GM23248 (cell line): ENCODE data around the gene AGO1.

ENCODE experiments used
- EZH2 ChIP-seq: fragments of 200-600 bp; sonication (generic); IDR thresholded peaks from 2 replicates; pipeline ENCODE4 v1.6.1; 2018; ENCODE audit warnings: antibody characterized with exemption, mild to moderate bottlenecking; ENCODE audit not compliant: insufficient read depth, poor library complexity, severe bottlenecking
- EZH2phosphoT487 ChIP-seq: fragments of 200-600 bp; sonication (generic); IDR thresholded peaks from 2 replicates; pipeline ENCODE4 v1.6.1; 2018; ENCODE audit warnings: antibody characterized with exemption, moderate library complexity, mild to moderate bottlenecking, low read depth; ENCODE audit not compliant: insufficient read depth

DNA sequence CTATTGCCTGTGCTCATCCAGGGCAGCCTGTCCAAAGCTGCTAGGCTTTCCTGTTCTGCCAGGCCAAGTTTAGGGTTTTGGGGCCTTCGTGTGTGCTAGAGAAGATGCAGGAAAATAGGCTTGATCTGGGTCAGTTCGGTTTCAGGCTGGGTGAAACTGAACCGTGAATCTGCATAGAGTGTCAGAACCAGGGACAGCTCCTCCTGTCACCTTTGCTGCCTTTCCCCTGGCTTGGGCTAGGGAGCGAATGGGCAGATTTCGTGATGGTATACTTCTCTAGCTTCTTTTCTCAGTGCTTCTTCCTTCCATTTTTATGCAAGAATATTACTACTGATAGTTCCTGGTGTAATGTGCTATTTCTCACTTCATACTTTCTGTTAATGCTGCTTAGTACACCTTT lies 6.0 kb upstream of the AGO1 start:
- TF ChIP-seq EZH2 (no peak), EZH2phosphoT487 (no peak)
